GM21528 (cell line): Measurements from ENCODE around the gene GRAMD4.
"Not testable (repeated sequence)": the region's sequence is repeated elsewhere in the genome, so short reads cannot be mapped to it uniquely, and the experiment has no call there.

Experiments used
- ATAC-seq: cut with Tn5 transposase; IDR thresholded peaks from one replicate; pipeline ENCODE4 v1.9.1; 2021; ENCODE audit warnings: mild to moderate bottlenecking, moderate library complexity; ENCODE audit not compliant: unreplicated experiment, low FRiP score

The GRAMD4 gene

DNA sequence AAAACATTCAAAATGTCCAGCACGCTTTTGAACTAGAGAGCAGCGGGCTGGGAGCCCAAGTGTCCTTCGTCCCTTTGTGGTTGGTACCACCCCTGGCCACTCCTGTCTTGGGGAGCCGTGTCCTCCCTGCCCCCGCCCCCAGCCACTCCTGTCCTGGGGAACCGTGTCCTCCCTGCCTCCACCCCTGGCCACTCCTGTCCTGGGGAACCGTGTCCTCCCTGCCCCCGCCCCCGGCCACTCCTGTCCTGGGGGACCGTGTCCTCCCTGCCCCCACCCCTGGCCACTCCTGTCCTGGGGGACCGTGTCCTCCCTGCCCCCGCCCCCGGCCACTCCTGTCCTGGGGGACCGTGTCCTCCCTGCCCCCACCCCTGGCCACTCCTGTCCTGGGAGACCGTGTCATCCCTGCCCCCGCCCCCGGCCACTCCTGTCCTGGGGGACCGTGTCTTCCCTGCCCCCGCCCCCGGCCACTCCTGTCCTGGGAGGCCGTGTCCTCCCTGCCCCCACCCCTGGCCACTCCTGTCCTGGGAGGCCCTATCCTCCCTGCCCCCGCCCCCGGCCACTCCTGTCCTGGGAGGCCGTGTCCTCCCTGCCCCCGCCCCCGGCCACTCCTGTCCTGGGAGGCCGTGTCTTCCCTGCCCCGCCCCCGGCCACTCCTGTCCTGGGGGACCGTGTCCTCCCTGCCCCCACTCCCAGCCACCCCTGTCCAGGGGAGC, 14.9 kb downstream of the GRAMD4 start:
- ATAC-seq = not testable (repeated sequence)

DNA sequence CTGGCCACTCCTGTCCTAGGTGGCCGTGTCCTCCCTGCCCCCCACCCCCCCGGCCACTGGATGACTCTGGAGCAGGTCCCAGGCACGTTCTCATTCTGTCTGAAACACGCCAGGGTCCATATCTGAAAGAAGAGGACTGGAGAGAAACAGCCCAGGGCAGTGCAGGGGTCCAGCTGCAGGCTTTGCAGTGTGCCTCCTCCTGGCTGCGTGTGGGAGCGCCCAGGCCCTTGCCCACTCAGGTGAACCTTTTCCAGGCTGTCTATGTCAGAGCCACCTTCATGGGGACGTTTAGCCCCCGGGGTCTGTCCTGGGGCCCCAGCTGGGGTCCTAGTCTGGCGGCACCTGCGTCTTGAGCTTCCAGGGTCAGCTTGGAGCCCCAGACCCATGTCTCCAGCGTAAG, 15.6 kb downstream of the GRAMD4 start:
- ATAC-seq = no peak

DNA sequence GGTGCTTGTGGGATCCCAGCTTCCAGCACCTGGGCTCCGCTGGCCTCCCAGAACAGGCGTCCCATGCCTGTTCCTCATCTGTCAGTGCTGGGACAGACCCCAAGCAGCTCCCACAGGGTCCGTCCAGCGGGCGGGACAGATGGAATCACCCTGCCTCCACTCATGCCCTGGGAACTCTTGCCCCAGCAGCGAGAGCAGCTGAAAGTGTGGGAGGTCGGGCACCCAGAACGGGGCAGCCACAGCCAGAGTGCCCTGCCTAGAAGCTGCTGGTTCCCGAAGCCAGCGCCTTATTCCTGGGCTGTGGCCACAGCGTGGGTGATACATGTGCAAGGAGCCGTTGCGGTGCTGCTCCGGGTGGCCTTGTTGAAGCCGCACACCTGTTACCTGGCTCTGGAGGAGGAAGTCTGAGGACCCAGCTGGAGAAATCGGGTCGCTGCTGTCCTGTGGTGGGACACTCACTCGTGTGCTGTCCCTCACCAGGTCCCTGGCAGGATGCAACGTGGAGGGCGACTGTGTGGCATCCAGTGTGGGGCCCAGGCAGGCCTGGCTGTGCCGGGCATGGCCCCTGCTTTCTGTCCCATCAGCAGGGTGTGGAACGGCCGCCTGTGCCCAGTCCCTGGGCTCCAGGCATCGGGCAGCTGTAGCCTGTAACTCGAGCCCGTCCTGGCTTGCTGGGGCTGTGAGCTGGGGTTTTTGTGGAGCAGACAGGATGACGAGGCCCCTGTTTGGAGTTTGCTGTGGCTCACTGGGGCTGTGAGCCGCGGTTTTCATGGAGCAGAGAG, 16.2 kb downstream of the GRAMD4 start:
- ATAC-seq = no peak

DNA sequence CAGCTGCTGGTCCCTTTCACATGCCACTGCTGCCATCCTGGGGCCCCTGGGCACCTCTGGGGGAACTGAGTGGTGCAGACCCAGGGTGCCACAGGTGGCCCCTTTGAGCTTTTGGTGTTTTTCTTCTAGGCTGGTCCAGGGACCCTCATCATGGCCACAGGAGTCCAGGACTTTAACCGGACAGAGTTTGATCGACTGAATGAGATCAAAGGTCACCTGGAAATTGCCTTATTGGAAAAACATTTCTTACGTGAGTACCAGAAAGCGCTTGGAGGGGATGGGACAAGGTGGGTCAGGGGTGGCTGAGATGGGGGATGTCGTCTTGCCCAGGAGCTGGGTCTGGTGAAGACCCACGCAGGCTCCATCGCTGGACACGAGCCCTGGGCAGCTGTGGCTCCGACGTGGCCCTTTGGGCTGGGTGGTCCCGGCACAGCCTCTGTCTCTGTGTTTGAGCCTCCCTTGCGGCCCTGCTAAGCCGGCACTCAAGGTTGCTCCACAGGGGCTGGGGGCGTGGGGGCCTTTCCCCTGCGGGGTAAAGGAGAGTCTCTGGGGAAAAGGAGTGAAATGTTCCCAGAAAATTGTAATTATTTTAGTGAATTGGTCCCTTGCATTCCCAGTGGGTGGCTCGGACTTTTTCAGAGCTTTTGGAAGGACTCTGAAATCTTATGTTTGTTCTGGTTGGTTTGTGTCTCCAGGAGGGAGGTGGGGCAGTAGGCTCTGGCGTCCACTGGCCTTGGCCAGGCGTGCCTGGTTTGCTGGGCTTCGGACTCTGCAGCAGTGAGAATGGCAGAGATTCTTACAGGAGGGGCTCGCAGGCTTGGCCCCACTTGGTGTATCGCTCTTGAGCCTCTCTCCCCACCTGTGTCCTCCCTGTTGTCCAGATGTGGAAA, 17.8 kb downstream of the GRAMD4 start:
- no peak for ATAC-seq

DNA sequence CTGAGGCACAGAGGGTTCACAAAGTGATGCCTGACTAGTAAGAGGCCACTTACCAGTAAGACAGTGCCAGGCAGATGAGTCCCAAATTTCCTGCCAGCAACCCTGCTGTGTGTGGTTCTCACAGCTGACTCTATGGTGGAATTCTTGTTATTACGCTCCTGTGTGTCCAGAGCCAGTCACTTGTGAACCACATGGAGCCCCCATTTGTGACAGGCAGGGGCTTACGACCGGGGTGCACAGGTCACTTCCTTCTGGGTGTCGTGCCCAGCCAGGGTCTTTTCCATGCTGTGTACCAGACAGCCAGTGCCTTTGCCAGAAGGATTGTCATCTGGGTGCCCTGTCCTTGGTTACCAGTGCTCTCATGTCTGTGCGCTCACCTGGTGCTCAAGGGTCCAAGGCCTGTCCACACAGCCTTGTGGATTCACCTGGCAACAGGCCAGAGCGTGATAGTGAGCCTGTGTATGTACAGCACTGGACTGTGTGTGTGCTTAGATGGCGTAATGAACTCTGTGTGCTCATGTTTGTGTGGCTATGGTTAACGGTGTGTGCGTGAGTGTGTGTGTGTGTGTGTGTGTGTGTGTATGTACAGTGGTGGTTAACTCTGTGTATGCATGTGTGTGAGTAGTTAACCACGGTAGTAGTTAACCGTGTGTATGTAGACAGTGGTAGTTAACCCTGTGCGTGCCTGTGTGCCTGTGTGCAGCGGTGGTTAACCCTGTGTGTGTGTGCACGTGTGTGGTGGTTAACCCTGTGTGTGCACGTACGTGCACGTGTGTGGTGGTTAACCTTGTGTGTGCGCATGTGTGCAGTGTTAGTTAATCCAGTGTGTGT, 18.6 kb downstream of the GRAMD4 start:
- no peak for ATAC-seq

DNA sequence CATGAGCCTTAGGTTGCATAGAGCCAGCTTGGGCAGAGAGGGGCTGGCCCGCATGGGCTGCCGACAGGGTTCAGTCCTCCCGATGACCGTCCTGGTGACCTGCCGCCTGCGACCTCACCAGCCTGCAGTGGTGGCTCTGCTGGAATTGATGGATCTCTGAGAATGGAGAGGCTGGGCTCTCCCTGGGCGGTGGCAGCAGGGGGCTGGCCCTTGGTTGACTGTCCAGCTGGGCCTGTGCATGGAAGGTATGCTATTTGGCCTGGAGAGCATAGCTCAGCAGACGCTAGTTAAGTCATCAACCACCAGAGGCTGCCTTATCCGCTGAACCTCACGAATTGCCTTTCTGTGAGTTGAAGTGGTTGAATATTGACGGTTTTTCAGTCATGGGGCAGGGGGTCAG, 19.7 kb downstream of the GRAMD4 start:
- no peak for ATAC-seq

DNA sequence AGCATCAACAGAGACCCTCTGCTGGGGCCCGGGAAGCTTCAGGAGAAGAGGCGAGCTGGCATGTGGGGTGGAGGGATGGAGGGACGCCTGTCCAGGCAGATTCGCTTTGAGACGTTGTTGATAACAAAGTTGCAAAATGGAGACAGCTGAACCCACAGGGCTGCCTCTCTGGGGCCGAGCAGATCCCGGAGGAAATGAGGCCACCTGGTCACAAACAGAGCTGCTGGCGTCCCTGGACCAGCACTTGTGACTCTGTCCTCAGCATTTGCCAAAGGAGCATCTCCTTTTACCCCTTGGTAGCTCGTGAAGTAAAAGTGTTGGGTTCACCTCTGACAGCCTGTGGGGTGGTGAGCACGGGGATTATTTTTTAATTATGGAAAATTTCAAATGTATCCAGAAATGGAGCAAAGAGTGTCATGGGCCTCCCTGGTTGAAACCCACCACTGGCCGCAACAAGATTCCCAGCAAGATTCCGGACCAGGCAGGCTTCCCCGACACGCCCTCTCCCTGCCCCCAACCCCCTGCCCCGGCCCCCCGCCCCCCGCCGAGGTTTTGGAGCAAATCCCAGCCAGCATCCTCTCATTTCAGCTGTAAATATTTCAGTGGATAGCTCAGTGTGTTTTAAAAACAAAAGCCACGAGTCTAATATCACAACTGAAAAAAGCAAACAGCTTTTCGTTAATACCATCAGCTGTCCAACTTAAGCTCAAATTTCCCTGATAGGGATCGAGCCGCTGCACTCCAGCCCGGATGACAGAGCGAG, 20.3 kb downstream of the GRAMD4 start:
- no peak for ATAC-seq

DNA sequence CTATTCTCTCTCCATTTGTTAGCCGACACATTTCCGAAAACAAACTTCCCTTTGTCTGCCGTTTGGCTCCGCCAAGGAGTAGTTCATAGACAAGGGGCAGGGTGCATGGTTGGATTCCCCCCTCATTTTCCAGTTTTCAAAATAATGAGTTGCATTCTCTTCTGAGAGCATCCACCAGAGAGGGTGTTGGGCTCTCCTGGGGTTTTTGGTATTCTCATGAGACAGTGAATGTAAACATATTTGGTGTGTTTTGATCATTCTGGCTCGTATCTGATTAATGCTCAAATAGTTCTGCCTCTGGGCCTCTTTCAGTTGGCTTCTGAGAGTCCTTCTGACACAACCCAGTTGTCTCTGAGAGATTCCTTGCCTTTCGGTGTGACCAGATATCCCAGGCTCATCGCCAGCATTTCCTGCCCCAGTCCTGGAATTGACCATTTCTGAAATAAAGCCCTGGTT, 21.7 kb downstream of the GRAMD4 start:
- ATAC-seq = no peak

DNA sequence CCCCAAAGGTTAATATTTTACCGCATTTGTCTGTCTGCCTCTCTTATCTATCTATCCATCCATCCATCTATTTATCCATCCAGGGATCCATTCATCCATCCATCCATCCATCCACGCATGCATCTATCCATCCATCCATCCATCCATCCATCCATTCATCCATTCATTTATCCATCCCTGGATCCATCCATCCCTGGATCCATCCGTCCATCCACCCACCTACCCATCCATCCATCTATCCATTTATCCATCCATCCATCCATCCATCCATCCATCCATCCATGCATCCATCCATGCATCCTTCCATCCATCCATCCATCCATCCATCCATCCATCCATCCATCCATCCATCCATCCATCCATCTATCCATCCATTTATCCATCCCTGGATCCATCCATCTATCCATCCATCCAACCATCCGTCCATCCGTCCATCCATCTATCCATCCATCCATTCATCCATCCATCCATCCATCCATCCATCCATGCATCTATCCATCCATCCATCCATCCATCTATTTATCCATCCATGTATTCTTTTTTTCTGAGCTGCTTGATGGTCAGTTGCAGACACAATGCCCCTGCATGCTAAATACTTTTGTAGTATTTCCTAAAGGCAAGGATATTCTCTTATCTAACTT, 22.8 kb downstream of the GRAMD4 start:
- ATAC-seq = not testable (repeated sequence)

DNA sequence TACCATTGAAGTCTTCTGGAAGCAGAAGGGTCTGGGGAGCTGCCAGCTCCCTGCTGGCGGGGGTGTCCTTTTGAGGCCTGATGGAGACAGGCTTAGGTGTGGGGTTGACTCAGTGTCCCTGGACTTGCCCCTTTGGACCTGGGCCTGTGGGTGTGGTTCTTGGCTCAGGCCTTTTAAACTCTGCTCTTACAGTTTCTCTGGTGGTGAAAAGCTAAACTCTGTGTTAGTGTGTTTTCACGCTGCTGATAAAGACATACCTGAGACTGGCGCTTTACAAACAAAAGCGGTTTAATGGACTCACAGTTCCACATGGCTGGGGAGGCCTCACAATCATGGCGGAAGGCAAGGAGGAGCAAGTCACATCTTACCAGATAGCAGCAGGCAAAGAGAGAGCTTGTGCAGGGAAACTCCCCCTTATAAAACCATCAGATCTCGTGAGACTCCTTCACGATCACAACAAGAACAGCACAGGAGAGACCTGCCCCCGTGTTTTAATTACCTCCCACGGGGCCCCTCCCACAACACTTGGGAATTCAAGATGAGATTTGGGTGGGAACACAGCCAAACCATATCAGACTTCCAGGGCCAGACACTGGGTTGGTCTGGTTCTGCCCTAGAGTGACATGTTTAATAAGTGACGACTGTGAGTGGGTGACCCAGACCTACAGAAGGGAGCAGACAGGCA, 26.5 kb downstream of the GRAMD4 start:
- no peak for ATAC-seq

DNA sequence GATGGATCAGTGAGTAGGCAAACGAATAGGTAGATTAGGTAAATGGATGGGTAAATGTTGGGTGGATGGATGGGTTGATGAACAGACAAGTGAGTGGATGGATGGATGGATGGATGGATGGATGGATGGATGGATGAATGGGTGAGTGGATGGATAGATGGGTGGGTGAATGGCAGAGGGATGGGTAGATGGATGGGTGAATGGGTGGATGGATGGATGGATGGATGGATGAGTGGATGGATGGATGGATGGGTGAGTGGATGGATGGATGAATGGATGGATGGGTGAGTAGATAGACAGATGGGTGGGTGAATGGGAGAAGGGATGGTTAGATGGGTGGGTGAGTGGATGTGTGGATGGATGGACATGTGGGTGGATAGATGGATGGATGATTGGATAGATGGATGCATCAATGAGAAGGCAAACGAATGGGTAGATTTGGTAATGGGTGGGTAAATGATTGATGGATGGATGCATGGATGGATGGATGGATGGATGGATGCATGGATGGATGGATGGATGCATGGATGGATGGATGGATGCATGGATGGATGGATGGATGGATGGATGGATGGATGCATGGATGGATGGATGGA, 28.1 kb downstream of the GRAMD4 start:
- not testable (repeated sequence) for ATAC-seq

DNA sequence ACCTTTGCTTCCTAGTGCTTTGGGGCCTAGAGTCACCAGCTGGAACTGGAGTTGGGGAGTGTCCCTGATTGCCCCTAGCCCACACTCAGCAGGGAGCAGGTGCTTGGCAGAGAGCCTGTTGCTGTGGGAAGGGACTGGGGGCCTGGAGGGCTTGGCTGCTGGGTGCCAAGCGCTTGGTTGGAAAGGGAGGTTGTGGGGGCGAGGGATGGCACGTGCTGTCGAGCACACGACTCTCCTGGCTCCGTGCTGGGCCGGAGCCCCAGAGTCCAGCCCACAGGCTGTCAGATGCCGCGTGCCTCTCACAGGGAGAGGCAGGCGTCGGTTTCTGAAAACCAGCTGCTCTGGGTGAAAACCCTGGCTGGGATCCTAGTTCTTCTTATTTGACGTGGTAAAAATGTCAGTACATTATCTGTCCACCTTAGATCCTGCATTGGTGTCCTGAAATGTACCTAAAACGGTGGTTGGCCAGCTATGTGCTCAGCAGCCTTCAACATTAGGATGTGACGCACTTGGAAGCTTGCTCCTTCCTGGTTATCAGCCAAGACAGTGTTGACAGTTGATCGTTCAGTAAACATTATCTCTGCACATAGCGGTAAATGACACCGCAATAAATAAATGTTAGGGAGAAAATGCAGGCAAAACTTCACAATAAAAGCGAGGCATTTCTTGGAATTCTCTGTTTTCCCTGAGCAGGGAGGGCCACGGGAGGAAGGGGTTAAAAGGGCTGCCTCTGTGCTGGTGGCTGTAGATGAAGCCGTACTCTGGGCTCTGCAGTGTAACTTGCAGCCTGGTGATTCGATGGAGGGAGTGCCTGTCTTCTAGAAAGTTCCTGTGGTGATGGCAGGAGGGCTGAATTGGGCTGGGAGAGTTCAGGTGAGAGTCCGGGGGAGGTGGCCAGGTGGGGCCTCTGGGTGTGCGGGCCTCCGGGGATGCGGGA, 29.2 kb downstream of the GRAMD4 start:
- ATAC-seq = no peak

DNA sequence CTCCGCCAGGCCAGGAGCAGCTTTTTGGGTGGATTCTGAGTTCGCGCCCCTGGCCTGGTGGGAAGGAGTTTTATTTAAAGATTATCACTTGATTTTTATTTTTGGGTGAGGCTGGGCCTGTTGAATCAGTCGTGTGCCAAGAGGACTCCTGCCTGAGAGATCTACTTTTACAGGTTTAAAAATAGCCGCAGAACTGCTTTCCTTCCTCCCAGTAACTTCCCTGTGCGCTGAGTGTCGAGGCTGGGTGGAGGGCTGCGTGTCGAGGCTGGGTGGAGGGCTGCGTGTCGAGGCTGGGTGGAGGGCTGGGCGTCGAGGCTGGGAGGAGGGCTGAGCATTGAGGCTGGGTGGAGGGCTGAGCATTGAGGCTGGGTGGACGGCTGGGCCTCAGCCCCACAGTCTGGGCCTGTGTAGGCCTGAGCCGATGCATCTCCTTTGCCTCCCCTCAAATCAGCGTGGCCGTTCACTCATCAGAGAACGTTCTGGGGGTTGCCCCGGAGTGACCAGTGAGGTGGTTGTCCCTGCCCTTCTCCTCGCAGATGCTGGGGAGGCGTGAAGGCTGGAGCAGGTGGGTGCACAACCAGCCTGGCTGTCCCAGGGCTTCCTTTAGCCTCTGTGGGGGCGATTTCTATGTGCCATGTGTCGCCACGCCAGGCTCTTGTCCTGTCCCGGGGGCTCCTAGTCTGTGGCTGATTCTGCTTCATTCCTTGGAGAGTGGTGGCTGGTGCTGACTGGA, 30.1 kb downstream of the GRAMD4 start:
- ATAC-seq = no peak

DNA sequence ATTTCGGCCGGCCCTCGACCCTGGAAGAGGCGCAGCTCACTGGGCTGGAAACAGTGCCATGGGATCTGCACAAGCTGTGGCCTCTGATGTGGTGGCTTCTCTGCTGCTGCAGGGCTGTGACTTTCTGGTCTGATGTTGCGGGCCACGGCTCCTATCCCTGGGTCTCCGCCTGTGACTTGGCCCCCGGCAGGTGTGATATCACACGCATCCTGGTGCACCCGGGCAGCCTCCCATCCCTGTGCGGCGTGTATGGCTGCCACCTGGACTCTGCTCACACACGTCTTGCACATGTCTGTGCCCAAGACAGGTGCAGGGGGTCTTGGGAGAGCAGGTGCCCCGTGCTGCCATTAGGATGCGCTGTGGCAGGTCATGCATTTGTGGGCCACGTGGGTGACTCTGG, 31.1 kb downstream of the GRAMD4 start:
- ATAC-seq = no peak

DNA sequence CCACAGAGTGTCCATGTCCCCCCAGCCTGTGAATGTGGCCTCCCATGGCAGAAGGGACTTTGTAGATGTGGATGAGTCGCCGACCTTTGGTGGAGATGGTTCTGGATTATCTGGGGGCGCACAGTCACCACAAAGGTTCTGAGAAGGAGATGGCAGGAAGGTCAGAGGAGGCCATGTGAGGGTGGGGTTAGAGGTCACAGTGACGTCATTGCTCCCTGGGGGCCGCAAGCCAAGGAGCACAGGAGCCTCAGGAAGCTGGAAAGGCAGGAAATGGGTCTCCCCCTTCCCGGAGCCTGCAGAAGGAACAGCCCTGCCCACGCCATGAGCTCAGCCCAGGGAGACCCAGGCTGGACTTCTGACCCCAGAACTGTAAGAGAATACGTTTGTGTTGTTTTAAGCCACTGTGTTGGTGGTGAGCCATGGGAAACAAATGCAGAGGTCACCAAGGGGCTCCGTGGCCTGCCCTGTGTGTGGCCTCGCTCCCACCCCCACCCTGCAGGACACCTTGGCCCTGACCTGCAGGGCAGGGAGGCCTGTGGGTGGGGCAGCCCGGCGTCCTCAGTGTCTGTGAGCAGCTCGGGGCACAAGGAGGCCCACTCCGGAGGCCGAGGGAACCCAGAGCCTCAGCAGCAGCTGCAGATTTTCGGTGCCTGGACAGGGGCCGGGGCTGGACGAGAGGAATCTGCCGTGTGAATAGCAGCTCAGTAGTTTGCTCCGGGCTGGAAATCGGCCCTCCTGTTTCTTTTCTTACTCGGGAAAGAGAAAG, 32.1 kb downstream of the GRAMD4 start:
- ATAC-seq = no peak
